ENCODE results near the gene CAPZB. TPM values are rescaled to one million over a fixed set of nuclear protein-coding genes. Genes with fewer than 3 reads are reported as not detected.

The CAPZB gene
- total RNA-seq, 1 experiment from 2014 or later: 60.5 TPM

DNA sequence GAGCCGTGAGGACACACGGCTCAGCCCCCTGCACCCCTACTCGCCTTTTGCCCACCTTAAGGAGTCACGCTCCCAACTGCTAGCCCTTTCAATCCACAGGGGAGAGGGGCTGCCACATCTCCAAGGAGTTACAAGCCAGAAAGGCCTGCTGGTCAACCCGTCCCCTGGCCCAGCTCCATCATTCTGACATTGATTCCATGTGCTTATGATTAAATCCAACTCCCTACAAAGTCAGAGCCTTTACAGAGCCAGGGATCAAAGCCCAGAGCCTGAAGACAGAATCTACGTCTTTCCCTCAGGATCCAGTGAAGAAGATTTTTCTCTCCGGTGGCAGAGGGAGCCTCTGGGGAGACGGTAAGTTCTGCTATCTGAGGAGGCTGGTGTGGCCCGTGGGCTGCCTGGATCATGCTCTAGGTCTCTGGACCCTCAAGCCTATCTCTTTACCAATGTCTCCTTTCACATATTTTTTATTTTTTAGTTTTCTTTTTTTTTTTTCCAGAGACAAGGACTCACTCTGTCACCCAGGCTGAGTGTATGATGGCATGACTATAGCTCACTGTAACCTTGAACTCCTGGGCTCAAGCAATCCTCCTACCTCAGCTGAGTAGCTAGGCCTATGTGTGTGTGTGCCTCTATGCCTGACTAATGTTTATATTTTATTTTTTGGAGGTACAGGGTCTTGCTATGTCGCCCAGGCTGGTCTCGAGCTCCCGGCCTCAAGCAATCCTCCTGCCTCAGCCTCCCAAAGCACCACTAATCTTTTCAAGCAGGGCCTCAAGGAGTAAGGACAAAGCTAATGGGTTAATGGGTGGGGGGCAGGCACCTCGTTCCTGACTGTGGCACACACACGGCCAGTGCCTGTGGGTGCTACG lies 111.9 kb downstream of the CAPZB start:
- no peak for DNase-seq (ENCODE audit: low read depth, low spot score)
- in situ Hi-C loops (cut with HindIII; ENCODE audit: low pct_unique_long_range_greater_than_20kb, low sequenced_read_pairs): no loop called here

DNA sequence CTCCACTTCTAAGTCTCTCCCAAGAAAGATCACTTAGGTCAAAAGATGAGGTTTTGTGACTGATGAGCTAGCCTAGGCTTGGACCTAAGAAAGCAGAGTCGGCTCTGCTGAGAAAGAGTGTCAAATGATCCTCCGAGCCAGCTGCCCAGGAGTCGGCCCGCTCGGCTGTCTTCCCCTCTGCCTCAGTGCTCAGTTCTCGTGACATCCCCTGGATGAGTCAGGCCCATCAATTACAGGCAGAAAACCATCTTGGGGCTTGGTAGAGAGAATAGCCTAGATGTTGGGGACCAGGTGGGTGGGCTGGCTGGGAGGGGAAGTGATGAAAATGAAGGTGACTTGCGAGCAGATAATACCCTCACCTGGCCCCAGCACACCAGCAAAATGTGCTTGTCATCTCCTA lies 112.7 kb downstream of the CAPZB start:
- no peak for DNase-seq (ENCODE audit: low read depth, low spot score)

GRCh38 chr1:19372136-19372514 lies 113.2 kb downstream of the CAPZB start:
- no peak for DNase-seq (ENCODE audit: low read depth, low spot score)
- in situ Hi-C loops (cut with HindIII; ENCODE audit: low pct_unique_long_range_greater_than_20kb, low sequenced_read_pairs): no loop called here

More for the DNA sequence above, 112.7 kb downstream of the CAPZB start:
- in situ Hi-C loops (cut with HindIII; ENCODE audit: low pct_unique_long_range_greater_than_20kb, low sequenced_read_pairs): no loop called here

GRCh38 chr1:19371226-19372135 lies 113.9 kb downstream of the CAPZB start:
- DNase-seq (ENCODE audit: low read depth, low spot score): no peak
- in situ Hi-C loops (cut with HindIII; ENCODE audit: low pct_unique_long_range_greater_than_20kb, low sequenced_read_pairs): no loop called here

- DNase-seq (ENCODE audit: low read depth, low spot score): no peak
- in situ Hi-C loops (cut with HindIII; ENCODE audit: low pct_unique_long_range_greater_than_20kb, low sequenced_read_pairs): no loop called here
These were observed 114.7 kb downstream of the CAPZB start for GRCh38 chr1:19370453-19371170.

GRCh38 chr1:19369396-19370090 lies 115.8 kb downstream of the CAPZB start:
- in situ Hi-C loops (cut with HindIII; ENCODE audit: low pct_unique_long_range_greater_than_20kb, low sequenced_read_pairs): no loop called here
- no peak for DNase-seq (ENCODE audit: low read depth, low spot score)

DNA sequence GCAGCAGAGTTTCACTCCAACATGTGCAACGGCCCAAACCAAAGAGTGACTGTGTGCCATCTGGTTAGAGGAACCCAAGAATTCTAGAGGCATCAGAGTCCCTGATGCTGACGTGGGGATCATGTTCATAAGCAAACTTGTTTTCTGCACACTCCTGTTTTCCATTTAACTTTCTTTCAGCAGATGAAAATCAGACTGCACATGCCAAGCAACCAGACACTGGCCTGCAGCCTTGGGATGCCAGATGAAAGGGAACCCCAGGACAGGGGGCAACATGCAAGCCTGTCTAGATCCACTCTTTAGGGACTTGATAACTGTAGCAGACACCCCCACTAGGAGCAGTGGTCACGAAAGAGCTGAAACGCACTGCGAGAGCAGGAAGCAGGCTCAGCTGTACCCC lies 116.4 kb downstream of the CAPZB start:
- in situ Hi-C loops (cut with HindIII; ENCODE audit: low pct_unique_long_range_greater_than_20kb, low sequenced_read_pairs): no loop called here
- no peak for DNase-seq (ENCODE audit: low read depth, low spot score)

- DNase-seq (ENCODE audit: low read depth, low spot score): no peak
- in situ Hi-C loops (cut with HindIII; ENCODE audit: low pct_unique_long_range_greater_than_20kb, low sequenced_read_pairs): no loop called here
These were observed 117.3 kb downstream of the CAPZB start for GRCh38 chr1:19368050-19368449.

- no peak for DNase-seq (ENCODE audit: low read depth, low spot score)
- in situ Hi-C loops (cut with HindIII; ENCODE audit: low pct_unique_long_range_greater_than_20kb, low sequenced_read_pairs): no loop called here
These were observed 117.7 kb downstream of the CAPZB start for GRCh38 chr1:19367584-19368041.

GRCh38 chr1:19366599-19367536 lies 118.5 kb downstream of the CAPZB start:
- peak; percentile 14 for DNase-seq (ENCODE audit: low read depth, low spot score)
- in situ Hi-C loops (cut with HindIII; ENCODE audit: low pct_unique_long_range_greater_than_20kb, low sequenced_read_pairs): no loop called here

DNA sequence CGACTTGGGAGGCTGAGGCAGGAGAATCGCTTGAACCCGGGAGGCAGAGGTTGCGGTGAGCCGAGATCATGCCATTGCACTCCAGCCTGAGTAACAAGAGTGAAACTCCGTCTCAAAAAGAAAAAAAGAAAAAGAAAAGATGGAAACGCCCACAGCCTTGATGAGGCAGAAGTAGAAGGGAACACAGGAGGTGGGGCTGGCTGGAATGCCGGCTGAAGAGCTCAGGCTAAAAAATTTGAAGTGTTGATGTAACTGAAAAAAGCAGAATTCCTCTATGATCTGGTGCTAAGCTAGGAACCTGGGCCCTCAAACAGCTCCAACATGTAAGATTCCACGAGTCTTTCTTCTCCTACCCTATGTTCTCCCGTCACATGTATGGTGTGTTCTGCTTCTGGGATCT lies 119.6 kb downstream of the CAPZB start:
- DNase-seq (ENCODE audit: low read depth, low spot score): no peak
- in situ Hi-C loops (cut with HindIII; ENCODE audit: low pct_unique_long_range_greater_than_20kb, low sequenced_read_pairs): no loop called here

- no peak for DNase-seq (ENCODE audit: low read depth, low spot score)
- in situ Hi-C loops (cut with HindIII; ENCODE audit: low pct_unique_long_range_greater_than_20kb, low sequenced_read_pairs): no loop called here
These were observed 121.7 kb downstream of the CAPZB start for GRCh38 chr1:19363536-19364152.

DNA sequence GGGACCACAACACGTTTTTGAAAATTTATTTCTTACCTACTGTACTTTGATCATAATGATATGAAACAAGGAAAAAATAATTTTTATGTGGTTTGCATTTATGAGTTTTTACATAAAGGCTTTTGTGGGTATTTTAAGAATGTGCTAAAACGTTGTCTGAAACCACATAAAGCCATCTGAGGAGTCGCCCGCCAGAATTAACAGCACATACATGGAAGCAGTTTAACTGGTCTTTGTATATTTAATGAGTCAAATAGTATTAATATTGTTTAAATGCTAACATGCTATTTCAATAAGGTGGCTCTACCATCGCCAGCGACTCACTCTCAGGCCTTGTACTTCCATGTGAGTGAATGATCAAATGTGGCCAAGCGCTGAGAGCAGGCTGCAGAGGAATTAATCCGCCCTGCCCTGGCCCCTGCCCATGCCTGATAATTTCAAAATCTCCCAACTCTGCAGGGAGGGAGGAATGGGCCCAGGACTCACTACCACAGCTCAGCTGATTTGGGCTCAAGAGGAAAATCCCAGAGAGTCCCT lies 123.7 kb downstream of the CAPZB start:
- no peak for DNase-seq (ENCODE audit: low read depth, low spot score)
- in situ Hi-C loops (cut with HindIII; ENCODE audit: low pct_unique_long_range_greater_than_20kb, low sequenced_read_pairs): no loop called here

GRCh38 chr1:19360843-19361610 lies 124.3 kb downstream of the CAPZB start:
- DNase-seq (ENCODE audit: low read depth, low spot score): no peak
- in situ Hi-C loops (cut with HindIII; ENCODE audit: low pct_unique_long_range_greater_than_20kb, low sequenced_read_pairs): no loop called here

DNA sequence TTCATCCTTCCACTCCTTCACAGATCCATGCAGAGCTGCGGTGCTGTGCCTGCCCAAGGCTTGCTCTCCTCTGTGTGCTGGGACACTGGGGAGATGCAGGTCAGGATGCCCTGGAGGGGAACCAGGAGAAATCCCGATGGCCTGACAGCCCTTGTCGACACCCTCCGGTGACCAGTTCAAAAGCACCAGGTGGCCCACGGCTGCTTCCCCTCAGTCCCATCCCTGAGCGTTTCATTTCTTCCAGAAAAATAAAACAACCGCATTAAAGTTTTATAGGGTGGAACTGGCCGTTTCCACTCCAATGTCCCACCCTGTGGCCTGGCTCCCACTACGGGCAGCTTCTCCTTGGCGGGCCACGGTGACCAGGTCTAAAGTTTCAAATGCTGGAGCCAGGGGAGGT lies 124.9 kb downstream of the CAPZB start:
- no peak for DNase-seq (ENCODE audit: low read depth, low spot score)
- in situ Hi-C loops (cut with HindIII; ENCODE audit: low pct_unique_long_range_greater_than_20kb, low sequenced_read_pairs): no loop called here
